ENCODE results near the gene MRPS34. TPM values are rescaled to one million over a fixed set of nuclear protein-coding genes. Genes with fewer than 3 reads are reported as not detected.

MRPS34 gene
- total RNA-seq, 1 donor from 2014 or later = 48.1 TPM

DNA sequence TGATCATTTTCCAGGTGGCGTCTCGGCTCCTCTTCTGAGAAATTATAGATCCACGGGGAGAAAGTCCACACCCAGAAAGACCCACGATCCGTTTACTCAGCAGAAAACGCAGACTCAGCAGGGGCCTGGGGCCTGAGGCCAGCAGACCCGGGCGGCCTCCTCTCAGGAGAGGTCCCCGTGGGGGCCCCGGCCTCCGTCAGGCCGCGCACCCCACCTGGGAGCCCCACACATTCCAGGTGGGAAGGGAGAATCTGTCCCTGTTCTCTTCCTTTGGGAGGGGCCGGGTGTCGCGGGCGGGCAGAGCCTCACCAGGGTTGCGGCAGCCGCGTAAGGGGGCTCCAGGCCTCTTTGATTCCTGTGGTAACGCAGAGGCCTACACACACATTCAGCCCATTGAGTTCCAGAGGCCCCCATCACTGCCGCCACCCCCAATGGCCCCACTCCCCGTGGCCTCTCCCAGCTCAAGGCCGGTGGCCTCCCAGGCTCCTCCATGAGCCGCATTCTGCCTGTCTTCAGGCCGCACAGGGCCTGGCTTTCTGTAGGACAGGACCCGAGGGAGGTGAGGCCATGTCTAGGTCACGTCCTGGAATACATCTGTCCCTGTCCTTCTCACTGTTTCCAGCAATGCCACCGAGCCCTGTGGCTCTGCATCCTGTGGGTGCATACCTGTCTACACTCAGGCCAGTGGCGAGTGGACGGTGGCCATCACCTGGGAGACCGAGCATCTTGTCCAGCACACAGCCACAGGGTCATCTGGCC, 22.2 kb upstream of the MRPS34 start:
- DNase-seq (ENCODE audit: low read depth in 2 of 2) = no peak

DNA sequence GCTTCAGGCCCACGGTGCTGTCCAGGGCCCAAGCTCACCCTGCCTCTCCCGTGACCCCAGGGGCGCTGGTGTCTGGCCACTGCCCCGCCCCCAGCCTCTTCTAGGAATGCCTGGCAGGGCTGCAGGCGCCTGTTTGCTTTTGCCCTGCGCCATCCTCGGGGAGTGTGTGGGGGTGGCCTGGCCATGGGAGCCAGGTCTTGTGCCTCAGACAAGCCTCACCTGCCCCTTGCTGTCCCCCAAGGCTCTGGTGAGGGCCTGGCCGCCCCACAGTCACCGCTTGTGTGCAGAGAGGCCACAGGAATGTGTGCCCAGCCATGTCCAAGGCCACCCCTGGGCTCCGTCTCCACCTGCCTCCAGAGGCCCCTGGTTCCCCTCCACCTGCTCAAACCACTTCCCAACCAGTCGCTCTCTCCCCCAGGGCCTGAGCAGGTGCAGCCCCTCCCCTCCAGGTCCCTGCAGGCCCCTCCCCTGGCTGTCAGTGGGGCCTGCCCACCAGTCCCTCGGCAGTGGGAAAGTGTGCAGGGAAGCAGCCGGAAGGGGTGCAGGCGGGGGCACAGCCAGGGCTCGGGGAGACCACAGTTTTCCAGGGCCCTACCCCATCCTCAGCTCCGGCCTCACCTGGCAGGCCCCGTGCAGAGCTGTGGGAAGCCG, 21.4 kb upstream of the MRPS34 start:
- no peak for DNase-seq (ENCODE audit: low read depth in 2 of 2)

DNA sequence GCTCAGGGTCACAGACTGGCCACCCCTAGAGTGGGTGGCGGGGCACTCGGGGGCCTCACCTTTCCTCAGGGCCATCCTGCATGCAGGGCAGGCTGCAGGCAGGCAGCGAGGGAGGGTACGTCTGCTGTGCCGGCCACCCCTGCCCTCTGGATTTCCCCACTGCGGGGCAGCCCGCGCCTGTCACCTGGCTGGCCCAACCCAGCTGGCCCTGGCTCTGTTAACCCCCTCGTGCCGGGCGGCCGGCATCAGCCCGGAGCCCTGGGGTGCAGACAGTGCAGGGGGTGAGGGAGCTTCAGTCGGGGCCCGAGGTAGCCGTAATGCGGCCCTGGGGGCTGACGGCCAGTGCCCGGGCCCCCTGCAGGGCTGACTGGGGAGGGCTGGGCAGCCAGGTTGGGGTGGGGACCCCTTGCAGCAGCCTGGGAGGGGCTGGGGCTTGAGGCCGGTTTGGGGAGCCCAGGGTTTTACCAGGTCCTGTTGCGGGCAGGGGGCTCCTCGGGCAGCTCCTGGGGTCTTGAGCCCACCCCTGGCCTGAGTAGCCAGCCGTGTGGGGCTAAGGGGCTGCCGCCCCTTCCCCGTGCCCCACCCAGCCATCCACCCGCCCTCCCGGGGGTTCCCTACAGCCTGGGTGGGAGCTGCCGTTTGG, 20.8 kb upstream of the MRPS34 start, which contains the start of gene IGFALS:
Gene IGFALS (minus strand): TSS at position 128 of the 643 bp plus-strand sequence. CDS start 53 bp downstream, at position 75.
- no peak for DNase-seq (ENCODE audit: low read depth in 2 of 2)

DNA sequence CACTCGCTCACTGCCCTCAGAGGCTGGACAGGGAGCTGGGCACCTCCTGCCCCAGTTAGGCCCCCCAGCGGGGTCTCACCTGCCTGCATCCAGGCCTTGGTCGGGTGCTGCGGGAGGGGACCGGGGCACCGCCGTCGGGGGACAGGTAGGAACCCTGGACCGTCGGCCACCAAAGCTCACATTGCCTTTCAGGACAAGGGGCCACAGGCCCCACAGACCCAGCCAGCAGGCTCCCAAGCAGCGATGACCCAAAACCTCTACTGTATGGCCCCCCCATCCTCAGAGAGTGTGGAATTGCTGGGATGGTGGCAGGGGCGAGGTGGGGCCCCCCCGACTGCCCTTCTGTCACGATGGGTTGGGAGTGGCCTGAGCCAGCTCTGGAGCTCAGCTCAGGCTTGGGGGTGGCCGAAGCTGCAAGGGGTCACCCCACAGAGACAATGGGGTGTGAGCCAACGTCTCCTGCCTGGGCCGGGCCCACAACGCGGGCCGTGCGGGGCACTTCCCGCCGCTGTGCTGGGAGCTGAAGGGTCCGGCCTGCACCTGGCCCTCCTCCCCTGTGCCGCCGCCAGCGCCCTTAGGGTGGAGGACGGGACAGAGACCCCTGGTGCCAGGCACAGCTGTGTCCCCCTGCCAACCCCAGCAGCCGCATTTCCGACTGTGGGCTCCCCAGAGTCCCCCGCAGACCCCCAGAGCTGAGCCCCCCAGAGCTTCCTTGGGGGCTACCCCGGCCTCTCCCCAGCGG, 20.1 kb upstream of the MRPS34 start:
- no peak for DNase-seq (ENCODE audit: low read depth in 2 of 2)

DNA sequence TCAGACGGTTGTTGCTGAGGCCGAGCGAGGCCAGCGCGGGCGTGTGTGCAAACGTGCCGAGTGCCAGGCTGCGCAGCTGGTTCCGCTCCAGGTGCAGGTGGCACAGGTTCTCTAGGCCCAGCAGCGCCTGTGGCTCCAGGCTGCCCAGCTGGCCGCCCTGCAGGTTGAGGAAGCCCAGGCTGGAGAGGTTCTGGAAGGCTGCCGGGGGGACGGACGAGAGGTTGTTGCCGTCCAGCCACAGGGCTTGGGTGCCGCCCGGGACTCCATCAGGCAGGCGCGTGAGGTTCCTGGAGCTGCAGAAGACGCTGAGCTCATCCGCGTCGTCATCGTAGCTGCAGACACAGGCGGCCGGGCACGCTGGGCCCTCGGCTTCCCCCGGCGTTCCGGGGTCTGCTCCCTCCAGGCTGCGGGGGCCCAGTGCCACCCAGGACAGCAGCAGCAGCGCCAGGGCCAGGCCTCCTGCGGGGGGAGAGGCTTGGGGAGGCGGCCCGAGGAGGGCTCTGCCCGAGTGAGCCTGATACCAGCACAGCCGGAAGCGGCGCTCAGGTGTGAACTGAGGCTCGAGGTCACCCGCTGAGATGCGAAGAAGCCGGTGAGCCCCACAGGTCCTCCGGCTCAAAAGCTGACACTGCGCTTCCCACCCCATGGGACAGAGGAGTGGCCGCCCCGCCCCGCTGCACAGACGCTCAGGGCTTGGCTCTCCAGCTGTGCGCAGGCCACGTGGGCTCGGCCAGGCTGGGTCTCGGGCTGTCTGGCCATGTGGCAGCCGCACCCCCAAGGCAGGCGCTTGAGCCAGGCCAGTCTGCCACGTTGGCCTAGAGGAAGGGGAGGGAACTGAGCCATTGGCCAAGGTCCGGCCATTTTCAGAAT, 19.2 kb upstream of the MRPS34 start:
- DNase-seq (ENCODE audit: low read depth in 2 of 2) = no peak

DNA sequence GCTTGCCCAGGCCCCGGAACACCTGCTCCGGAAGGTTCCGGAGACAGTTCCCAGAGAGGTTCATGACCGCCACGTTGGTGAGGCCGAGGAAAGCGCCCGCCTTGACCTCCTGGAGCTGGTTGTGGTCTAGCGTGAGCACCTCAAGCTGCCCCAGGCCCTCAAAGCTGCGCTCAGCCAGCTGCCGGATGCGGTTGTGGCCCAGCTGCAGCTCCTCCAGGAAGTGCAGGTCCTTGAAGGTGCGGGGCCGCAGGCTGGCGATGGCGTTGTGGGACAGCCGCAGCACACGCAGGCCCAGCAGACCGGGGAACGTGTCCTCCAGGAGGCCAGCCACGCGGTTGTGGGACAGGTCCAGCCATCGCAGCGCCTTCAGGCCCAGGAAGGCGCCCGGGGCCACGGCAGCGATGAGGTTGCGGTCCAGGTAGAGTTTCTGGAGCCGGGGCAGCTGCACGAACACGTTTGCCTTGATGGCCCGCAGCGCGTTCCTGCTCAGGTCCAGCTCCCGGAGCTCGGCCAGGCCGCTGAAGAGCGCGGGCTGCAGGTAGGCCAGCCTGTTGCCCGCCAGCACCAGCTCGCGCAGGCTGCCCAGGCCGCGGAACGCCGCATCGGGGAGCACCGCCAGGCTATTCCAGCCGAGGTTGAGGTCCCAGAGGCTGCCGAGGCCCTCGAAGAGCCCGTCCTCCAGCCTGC, 18.5 kb upstream of the MRPS34 start:
- DNase-seq (ENCODE audit: low read depth in 2 of 2) = no peak

DNA sequence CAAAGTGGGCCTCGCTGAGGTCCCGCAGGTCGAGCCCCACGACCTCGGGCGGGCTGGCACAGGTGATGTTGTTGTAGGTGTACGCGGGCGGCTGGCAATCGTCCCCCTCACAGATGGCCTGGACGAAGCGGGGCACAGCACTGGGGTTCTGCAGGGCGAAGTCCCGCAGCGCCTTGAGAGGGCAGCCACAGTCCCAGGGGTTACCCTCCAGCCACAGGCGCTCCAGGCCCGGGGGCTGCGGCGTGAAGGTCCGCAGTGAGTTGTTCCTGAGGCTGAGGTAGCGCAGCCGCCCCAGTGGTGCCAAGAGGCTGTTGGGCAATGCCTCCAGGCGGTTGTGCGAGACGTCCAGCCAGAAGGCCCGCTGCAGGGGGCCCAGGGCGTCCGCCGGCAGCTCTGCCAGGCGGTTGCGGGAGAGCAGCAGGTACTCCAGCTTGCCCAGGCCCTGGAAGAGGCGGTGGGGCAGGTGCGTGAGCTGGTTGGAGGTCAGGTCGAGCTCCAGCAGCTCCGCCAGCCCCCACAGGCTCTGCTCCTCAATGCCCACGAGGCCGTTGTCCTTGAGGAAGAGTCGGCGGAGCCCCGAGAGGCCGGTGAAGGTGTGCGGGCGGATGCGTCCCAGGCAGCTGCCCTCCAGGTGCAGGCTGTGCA, 17.8 kb upstream of the MRPS34 start:
- no peak for DNase-seq (ENCODE audit: low read depth in 2 of 2)

DNA sequence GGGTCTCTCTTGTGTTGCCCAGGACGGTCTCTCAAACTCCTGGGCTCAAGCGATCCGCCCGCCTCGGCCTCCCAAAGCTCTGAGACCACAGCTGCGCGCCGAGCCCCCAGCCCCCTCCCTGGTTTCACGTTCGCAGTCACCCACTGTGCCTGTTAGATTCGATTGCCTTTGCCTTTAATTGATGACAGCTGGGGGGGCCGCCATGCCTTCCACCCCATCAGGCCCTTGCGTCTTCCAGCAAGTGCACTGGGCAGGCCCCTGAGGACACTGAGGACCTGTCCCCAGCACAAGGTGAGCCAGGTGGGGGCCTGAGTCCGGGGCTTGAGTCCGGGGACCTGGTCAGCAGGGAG, 17.3 kb upstream of the MRPS34 start:
- DNase-seq (ENCODE audit: low read depth in 2 of 2) = no peak

DNA sequence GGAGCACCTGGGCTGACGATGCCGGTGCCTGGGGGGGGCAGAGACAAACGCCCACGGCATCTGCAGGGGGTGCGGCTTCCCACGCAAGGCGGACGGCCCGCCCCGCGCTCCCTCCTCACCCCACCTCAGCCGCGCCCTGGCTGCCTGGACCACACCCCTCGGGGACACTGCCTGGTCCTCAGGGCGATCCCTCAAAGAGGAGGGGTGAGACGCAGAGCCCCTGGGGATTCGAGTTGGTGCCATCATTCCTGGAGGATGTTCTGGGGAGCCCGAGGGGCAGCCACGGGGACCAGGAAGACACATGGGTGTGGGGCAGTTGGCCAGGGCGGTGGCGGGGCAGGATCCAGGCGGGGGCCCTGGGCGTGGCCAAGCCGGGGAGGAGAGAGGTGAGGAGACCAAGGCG, 16.7 kb upstream of the MRPS34 start:
- no peak for DNase-seq (ENCODE audit: low read depth in 2 of 2)

DNA sequence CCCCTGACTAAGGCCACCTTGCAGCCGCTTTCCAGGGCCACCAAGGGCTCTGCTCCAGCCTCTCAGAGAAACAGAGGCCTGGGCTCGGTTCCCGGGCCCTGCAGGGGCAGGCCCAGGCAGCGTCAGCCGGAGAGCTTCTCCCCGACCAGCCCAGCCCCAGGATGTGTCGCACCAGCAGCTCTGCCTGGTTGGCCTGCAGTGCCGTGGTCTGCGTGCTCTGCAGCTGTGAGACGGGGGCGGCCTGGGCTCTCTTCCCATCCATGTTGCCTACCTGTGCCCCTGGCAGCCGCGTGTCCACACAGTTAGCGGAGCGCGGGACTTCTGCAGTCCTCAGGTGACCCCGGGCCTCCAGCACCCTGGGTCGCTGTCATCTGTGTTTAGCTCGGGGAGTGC, 15.8 kb upstream of the MRPS34 start:
- DNase-seq (ENCODE audit: low read depth in 2 of 2) = no peak

DNA sequence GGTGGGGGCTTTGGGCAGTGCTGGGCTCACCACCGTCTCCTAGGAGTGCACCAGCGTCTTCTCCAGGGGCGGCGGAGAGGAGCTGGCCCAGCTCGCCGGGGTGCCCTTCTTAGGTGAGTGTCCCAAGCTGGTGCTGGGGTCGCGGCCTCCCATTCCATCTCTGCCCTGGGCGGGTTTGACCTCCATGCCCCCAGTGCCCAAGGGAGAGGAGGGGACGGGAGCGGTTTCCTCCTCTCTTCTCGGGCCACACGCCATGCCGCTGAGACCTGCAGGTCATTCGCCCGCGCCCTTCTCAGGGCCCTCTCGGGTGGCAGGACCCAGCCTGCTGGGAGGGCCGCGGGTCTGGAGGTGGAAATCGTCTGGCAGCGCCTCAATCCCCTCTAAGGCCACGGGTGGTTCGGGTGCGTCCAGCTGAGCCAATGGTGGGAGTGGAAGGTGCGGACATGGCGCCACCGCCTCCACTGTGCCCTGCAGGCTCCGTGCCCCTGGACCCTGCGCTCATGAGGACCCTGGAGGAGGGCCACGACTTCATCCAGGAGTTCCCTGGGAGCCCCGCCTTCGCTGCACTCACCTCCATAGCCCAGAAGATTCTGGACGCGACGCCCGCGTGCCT, 15.3 kb upstream of the MRPS34 start:
- no peak for DNase-seq (ENCODE audit: low read depth in 2 of 2)

DNA sequence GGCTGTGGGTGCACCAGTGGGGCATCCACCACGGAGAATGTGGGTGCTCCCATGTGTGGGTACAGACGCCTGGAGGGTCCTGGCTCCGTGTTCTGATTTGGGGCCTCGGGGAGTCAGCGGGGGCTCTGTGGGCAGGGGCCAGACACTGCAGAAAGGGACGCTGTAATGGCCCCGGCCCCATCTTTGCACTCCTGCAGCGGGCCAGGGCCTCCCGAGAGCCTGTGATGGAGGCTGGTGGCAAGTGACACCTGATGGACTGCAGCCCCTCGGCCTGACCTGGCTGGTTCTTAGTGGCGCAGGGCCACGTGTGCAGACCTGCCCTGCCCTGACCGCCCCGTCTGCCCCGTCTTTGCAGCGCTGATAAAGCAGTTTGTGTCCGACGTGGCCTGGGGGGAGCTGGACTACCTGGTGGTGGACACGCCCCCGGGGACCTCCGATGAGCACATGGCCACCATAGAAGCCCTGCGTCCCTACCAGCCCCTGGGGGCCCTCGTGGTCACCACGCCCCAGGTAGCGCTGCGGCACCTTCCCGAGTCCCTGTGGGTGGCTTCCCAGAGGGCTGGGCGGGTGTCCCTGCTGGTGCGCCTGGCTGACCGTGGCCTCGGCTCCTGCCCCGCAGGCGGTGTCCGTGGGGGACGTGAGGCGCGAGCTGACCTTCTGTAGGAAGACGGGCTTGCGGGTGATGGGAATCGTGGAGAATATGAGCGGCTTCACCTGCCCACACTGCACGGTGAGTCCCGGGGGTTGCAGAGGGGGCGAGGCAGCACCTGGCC, 14.6 kb upstream of the MRPS34 start:
- DNase-seq (ENCODE audit: low read depth in 2 of 2) = no peak

DNA sequence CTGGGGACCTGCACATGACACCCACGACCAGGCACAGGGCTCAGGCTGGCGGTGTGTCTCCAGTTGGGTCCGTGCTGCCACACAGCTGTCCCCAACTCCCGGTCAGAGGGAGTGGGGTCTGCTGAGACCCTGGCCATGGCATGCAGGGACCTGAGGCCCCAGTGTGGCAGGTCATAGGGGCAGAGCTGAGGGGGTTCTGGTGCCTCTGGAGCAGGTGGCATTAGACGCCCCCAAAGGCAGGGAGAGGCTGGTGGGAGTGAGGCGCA, 14.1 kb upstream of the MRPS34 start:
- DNase-seq (ENCODE audit: low read depth in 2 of 2) = no peak

DNA sequence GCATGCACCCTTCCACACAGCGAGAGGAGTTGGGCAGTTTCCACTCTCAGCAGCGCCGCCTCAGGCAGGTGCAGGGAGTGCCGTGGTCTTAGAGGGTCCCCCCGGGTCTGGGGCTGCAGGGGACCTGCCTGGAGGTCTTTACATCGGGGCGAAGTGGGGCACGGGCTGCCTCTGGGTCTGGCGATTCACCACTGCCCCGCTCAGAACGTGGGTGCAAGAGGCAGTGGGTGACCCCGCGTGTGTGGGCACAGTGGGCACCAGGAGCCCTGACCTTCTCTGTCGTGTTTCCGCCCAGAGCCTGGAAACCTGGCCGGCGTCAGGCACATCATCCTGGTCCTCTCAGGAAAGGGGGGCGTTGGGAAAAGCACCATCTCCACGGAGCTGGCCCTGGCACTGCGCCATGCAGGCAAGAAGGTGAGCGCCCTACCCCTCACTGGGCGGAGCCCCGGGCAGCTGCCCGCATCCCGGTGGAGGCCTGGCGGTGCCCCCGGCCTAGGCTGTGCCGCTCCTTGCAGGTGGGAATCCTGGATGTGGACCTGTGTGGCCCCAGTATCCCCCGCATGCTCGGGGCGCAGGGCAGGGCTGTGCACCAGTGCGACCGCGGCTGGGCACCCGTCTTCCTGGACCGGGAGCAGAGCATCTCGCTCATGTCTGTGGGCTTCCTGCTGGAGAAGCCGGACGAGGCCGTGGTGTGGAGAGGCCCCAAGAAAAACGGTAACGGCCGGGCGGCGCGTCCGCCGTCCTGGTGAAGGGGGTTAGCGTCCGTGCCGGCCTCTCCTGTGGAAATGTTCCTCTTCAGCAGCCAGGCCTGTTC, 13.5 kb upstream of the MRPS34 start:
- no peak for DNase-seq (ENCODE audit: low read depth in 2 of 2)

DNA sequence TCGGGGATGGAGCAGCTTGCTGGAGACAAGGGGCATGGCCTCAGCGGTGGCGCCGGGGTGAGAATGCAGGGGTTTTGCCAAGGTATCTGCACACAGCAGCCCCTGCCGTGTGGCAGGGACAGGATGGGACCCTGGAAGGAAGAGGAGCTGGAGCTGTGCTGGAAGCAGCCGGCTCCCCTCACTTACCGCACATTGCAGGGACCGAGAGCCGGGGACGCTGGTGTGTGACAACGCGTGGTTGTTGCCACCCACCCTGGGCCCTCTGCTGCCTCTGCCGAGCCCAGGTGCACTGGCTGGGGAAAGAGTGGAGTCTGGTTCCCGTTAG, 12.9 kb upstream of the MRPS34 start:
- DNase-seq (ENCODE audit: low read depth in 2 of 2) = no peak

DNA sequence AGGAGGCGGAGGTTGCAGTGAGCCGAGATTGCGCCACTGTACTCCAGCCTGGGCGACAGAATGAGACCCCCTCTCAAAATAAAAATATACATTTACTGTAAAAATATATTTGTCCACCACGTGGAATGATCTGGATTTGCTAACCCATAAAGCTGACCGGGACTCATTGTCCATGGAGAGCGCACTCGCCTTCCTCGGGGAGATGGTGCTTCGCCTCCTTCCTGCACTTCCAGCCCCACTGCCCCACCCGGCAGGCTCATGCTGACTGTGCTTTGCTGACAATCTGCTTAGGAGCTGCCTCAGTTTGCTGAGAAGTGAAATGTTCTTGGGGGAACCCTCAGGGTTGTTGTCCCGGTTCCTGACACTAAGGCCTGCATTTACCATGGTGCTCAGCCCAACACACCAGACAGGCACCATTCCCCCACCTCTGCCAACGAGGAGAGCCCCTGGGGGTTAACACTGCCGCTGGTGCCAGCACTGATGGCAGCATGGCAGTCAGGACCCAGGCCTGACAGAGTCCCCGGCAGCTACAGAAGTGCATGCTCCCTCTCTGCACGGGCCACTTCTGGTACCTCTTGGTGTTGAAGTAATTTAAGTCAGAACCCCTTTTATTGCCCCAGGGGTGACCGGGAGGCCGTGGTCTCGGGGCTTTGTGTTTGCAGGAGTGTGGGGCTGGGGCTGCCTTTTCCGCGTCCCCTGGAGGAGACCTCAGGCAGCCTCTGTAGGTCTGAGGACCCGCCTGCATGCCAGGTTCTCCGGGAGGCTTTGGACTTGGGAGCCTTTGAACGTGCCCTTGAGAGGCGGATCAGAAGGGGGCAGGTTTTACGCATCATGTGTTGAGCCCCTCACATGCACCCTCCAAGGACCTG, 12.3 kb upstream of the MRPS34 start:
- DNase-seq (ENCODE audit: low read depth in 2 of 2) = no peak
